Measurements from ENCODE around the gene SAXO2.

- TF ChIP-seq CTCF (IDR thresholded peaks at IDR 0.05) (no peak), POLR2A (IDR thresholded peaks at IDR 0.05) (no peak)
Measured at GRCh38 chr15:82228750-82229149, 33.9 kb upstream of the SAXO2 start.
